GM18507 (cell line): ENCODE data around the gene CDK13.
"Not testable (repeated sequence)": the region's sequence is repeated elsewhere in the genome, so short reads cannot be mapped to it uniquely, and the experiment has no call there.

ENCODE experiments used
- DNase-seq: peaks from one replicate; pipeline ENCODE4 v3.0.0; 2011; ENCODE audit warnings: low read depth; ENCODE audit not compliant: insufficient read length; ENCODE audit errors: extremely low spot score
- FAIRE-seq: peaks from 2 replicates; lab custom pipeline; 2011; peaks lifted over from hg19 to GRCh38; lab: Jason Lieb, UNC

CDK13 gene

GRCh38 chr7:40092182-40092581, 142.1 kb downstream of the CDK13 start:
- DNase-seq = no peak
- FAIRE-seq = no peak

- FAIRE-seq (no peak), DNase-seq (no peak)
Observed at GRCh38 chr7:40093631-40094350, 143.7 kb downstream of the CDK13 start.

GRCh38 chr7:40095230-40095629, 145.2 kb downstream of the CDK13 start:
- DNase-seq (no peak), FAIRE-seq (no peak)

GRCh38 chr7:40095695-40096327, 145.8 kb downstream of the CDK13 start:
- no peak for FAIRE-seq
- DNase-seq = no peak

- no peak for DNase-seq
- FAIRE-seq = no peak
Observed at GRCh38 chr7:40097728-40098127, 147.7 kb downstream of the CDK13 start.

- no peak for DNase-seq
- no peak for FAIRE-seq
Observed at GRCh38 chr7:40098810-40099209, 148.8 kb downstream of the CDK13 start.

GRCh38 chr7:40099837-40100236, 149.8 kb downstream of the CDK13 start:
- no peak for FAIRE-seq
- no peak for DNase-seq

- DNase-seq (no peak), FAIRE-seq (no peak)
Observed at GRCh38 chr7:40101201-40101600, 151.1 kb downstream of the CDK13 start.

- no peak for FAIRE-seq
Observed at GRCh38 chr7:40102897-40103296, 152.8 kb downstream of the CDK13 start.

GRCh38 chr7:40105879-40106473, 155.9 kb downstream of the CDK13 start:
- FAIRE-seq (no peak), DNase-seq (no peak)

More at GRCh38 chr7:40102897-40103296, 152.8 kb downstream of the CDK13 start:
- no peak for DNase-seq

- FAIRE-seq (no peak), DNase-seq (no peak)
Observed at GRCh38 chr7:40115936-40116335, 165.9 kb downstream of the CDK13 start.

- FAIRE-seq, DNase-seq: not testable (repeated sequence)
Observed at GRCh38 chr7:40117199-40117598, 167.1 kb downstream of the CDK13 start.

- not testable (repeated sequence) for FAIRE-seq, DNase-seq
Observed at GRCh38 chr7:40118201-40118600, 168.1 kb downstream of the CDK13 start.

GRCh38 chr7:40120020-40120419, 170.0 kb downstream of the CDK13 start:
- DNase-seq (no peak), FAIRE-seq (no peak)

- FAIRE-seq, DNase-seq: not testable (repeated sequence)
Observed at GRCh38 chr7:40122100-40122939, 172.3 kb downstream of the CDK13 start.

GRCh38 chr7:40122940-40123254, 172.8 kb downstream of the CDK13 start:
- FAIRE-seq (no peak), DNase-seq (no peak)

GRCh38 chr7:40133561-40134427, 183.7 kb downstream of the CDK13 start:
- FAIRE-seq (peak; percentile 67), DNase-seq (no peak)

- FAIRE-seq = peak; percentile 82
- peak; percentile 87 for DNase-seq
Observed at GRCh38 chr7:40134428-40135316, 184.6 kb downstream of the CDK13 start, which contains the start of the genes MPLKIP and SUGCT. MPLKIP (minus strand) TSS chr7:40134622; CDS start chr7:40134567, 55 bp downstream. SUGCT (plus strand) TSS chr7:40135005.
